ENCODE results near the gene AIF1L. TPM values are rescaled to one million over a fixed set of nuclear protein-coding genes. Genes with fewer than 3 reads are reported as not detected.

AIF1L gene
- total RNA-seq, 2 experiments from 2014 or later = not detected

DNA sequence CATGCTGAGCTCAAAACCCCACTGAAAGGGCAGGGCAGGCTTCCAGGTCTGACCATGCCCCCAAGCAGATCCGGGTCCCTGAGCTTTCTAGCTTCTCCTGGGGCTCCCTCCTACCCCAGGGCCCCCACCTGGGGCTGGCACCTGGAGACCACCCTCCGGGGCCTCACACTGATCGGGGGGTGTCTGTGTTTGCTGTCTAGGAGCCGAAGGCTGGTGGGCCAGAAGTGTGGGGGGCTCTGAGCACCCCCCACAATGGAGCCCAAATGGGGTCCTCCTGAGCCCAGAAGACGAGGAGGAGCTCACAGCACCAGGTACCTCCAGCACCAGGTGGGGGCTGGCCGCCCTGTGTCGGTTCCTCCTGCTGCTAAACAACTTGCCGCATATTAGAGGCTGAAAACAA is 47.5 kb upstream of the AIF1L start:
- ChIA-PET CTCF (no interaction called here), POLR2A (no interaction called here)
- Histone ChIP-seq H3K27me3 (ENCODE audit: control insufficient read depth in 1 of 2, insufficient read depth in 2 of 2, low read length in 2 of 2) (no peaks in the 10 kb centered on the region), H3K9me3 (ENCODE audit: control insufficient read depth in 1 of 2, insufficient read depth in 1 of 2, low read length in 2 of 2) (no peaks in the 10 kb centered on the region), H3K4me1 (ENCODE audit: insufficient read depth, low read length) (peaks cover 13% of the 10 kb centered on the region), H3K36me3 (ENCODE audit: insufficient read depth, low read length) (no peaks in the 10 kb centered on the region), H3K4me3 (ENCODE audit: low read length) (no peak overlapping the region), H3K27ac (ENCODE audit: low read depth in 1 of 2, low read length in 2 of 2) (no peak overlapping the region)
- TF ChIP-seq, protein P1, sequence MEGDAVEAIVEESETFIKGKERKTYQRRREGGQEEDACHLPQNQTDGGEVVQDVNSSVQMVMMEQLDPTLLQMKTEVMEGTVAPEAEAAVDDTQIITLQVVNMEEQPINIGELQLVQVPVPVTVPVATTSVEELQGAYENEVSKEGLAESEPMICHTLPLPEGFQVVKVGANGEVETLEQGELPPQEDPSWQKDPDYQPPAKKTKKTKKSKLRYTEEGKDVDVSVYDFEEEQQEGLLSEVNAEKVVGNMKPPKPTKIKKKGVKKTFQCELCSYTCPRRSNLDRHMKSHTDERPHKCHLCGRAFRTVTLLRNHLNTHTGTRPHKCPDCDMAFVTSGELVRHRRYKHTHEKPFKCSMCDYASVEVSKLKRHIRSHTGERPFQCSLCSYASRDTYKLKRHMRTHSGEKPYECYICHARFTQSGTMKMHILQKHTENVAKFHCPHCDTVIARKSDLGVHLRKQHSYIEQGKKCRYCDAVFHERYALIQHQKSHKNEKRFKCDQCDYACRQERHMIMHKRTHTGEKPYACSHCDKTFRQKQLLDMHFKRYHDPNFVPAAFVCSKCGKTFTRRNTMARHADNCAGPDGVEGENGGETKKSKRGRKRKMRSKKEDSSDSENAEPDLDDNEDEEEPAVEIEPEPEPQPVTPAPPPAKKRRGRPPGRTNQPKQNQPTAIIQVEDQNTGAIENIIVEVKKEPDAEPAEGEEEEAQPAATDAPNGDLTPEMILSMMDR (IDR thresholded peaks at IDR 0.05) = no peak
- Mint-ChIP-seq H3K9me3 (no peaks in the 10 kb centered on the region), H3K36me3 (ENCODE audit: low read depth) (no peaks in the 10 kb centered on the region), H3K27me3 (no peaks in the 10 kb centered on the region), H3K4me3 (no peak overlapping the region), H3K27ac (no peak overlapping the region), H3K4me1 (ENCODE audit: low read depth) (peaks cover 14% of the 10 kb centered on the region)
- ATAC-seq (ENCODE audit: poor library complexity) (no peak), DNase-seq (peak in 1 of 14 experiments; percentile 10)
- intact Hi-C loops (cut with DNase I, micrococcal nuclease) = loop anchor here in 1 of 2 experiments (5.0 kb wide), 1 partner anchor 587 kb away; no protein-coding TSS in a partner anchor

DNA sequence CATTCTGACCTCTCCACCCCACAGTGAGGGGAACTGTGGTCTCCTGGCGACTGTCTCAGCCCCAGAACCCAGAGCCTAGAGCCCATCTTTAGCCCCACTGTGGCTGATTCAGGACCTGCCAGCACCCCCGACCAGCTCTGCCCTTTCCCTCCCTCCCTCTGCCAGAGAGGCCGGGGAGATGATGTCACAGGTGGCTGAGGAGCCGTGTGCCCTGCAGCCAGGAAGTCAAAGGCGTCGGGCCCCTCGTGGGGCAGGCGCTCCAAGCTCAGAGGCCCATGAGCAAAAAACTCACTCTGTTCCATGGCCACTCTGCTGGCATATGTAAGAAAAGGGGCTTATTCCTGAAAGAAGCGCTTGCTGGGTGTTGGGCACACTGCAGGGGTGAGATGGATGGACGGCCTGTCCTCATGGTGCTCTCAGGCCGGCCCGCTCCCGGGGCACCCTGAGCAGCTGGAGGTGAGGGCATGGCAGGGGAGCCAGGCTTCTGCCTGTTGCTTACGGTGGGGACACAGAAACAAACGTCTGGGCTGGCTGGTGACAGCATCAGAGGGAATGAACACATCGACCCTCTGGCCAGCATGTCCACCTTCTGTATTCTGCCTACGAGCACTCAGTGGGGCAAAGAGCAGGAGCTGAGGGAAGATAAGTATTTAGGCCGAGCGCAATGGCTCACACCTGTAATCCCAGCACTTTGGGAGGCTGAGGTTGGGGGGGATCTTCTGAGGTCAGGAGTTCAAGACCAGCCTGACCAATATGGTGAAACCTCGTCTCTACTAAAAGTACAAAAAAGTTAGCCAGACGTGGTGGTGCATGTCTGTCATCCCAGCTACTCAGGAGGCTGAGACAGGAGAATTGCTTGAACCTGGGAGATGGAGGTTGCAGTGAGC is 46.3 kb upstream of the AIF1L start:
- H3K27ac Mint-ChIP-seq = no peak overlapping the region
- ChIA-PET CTCF (no interaction called here), POLR2A (no interaction called here)
- peaks cover 13% of the 10 kb centered on the region for H3K4me1 ChIP-seq (ENCODE audit: insufficient read depth, low read length)
- H3K4me1 Mint-ChIP-seq (ENCODE audit: low read depth) = peaks cover 14% of the 10 kb centered on the region
- no peaks in the 10 kb centered on the region for H3K36me3 ChIP-seq (ENCODE audit: insufficient read depth, low read length)
- H3K27ac ChIP-seq (ENCODE audit: low read depth in 1 of 2, low read length in 2 of 2) = no peak overlapping the region
- peak in 1 of 14 experiments; percentile 8 for DNase-seq
- no peaks in the 10 kb centered on the region for H3K27me3 Mint-ChIP-seq
- no peaks in the 10 kb centered on the region for H3K9me3 Mint-ChIP-seq
- H3K9me3 ChIP-seq (ENCODE audit: control insufficient read depth in 1 of 2, insufficient read depth in 1 of 2, low read length in 2 of 2) = no peaks in the 10 kb centered on the region
- no peak for ATAC-seq (ENCODE audit: poor library complexity)
- intact Hi-C loops (cut with DNase I, micrococcal nuclease) = loop anchor here in 1 of 2 experiments (5.0 kb wide), 1 partner anchor 588 kb away; no protein-coding TSS in a partner anchor
- H3K36me3 Mint-ChIP-seq (ENCODE audit: low read depth) = no peaks in the 10 kb centered on the region
- H3K4me3 ChIP-seq (ENCODE audit: low read length) = no peak overlapping the region
- H3K27me3 ChIP-seq (ENCODE audit: control insufficient read depth in 1 of 2, insufficient read depth in 2 of 2, low read length in 2 of 2) = no peaks in the 10 kb centered on the region
- no peak overlapping the region for H3K4me3 Mint-ChIP-seq
- TF ChIP-seq, protein P1 (IDR thresholded peaks at IDR 0.05) = no peak

DNA sequence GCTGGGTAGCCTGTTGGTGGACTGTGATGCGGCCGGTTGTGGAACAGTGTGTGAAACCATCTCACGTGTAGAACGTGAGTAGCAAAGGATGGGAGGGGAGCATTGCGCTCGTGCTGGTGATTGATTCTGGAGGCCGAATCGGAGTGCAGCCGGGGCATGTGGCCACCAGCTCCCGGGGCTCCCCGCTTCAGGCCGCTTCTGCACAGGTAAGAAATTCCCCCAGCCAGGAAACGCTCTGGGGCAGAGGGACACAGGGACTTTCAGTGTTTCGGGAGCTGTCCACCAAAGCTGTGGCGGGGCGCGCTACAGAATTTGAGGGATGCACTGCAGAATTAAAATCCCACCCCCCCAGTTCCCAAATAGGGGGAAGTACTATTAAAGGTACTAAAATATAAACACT is 45.5 kb upstream of the AIF1L start:
- peaks cover 7% of the 10 kb centered on the region for H3K4me1 Mint-ChIP-seq (ENCODE audit: low read depth)
- H3K4me3 ChIP-seq (ENCODE audit: low read length) = no peak overlapping the region
- H3K4me1 ChIP-seq (ENCODE audit: insufficient read depth, low read length) = peaks cover 7% of the 10 kb centered on the region
- DNase-seq = no peak
- TF ChIP-seq, protein P1 (IDR thresholded peaks at IDR 0.05) = no peak
- no peaks in the 10 kb centered on the region for H3K9me3 ChIP-seq (ENCODE audit: control insufficient read depth in 1 of 2, insufficient read depth in 1 of 2, low read length in 2 of 2)
- no peak for ATAC-seq (ENCODE audit: poor library complexity)
- H3K27me3 Mint-ChIP-seq = no peaks in the 10 kb centered on the region
- H3K9me3 Mint-ChIP-seq = no peaks in the 10 kb centered on the region
- H3K4me3 Mint-ChIP-seq = no peak overlapping the region
- no peaks in the 10 kb centered on the region for H3K36me3 Mint-ChIP-seq (ENCODE audit: low read depth)
- ChIA-PET CTCF (no interaction called here), POLR2A (no interaction called here)
- no peak overlapping the region for H3K27ac Mint-ChIP-seq
- no peaks in the 10 kb centered on the region for H3K36me3 ChIP-seq (ENCODE audit: insufficient read depth, low read length)
- no peaks in the 10 kb centered on the region for H3K27me3 ChIP-seq (ENCODE audit: control insufficient read depth in 1 of 2, insufficient read depth in 2 of 2, low read length in 2 of 2)
- intact Hi-C loops (cut with DNase I, micrococcal nuclease) = no loop called here
- no peak overlapping the region for H3K27ac ChIP-seq (ENCODE audit: low read depth in 1 of 2, low read length in 2 of 2)

Measured in CD4-positive, alpha-beta T cell (primary cell).